HG03060 (cell line): Measurements from ENCODE around the gene BTBD16.

Experiments used
- ATAC-seq: cut with Tn5 transposase; IDR thresholded peaks from one replicate; pipeline ENCODE4 v1.9.1; 2021; ENCODE audit warnings: low read depth, moderate number of reproducible peaks; ENCODE audit not compliant: unreplicated experiment

The BTBD16 gene

DNA sequence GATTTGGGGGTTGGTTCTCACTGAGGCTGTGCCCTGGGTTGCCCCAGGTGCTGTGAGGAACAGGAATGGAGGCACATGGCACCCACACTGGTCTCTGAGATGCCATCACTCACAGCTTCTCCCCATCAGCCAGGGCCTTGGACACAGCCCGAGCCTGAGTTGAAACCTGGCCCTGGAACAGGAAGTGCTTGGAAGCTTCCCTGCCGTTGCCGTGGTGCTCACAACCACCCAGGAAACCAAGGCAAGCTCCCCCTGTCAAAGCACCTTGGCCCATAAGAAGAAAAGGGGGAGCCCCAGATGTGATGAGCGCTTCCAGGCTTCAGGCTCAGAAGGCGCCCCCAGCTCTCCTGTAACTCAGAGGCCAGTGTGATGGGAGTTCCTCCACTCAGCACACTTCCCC is at the start of gene BTBD16:
Gene BTBD16 (plus strand): TSS at position 221 of the 400 bp plus-strand sequence. CDS start 3,786 bp downstream, outside the sequence.
- ATAC-seq, result no peak

DNA sequence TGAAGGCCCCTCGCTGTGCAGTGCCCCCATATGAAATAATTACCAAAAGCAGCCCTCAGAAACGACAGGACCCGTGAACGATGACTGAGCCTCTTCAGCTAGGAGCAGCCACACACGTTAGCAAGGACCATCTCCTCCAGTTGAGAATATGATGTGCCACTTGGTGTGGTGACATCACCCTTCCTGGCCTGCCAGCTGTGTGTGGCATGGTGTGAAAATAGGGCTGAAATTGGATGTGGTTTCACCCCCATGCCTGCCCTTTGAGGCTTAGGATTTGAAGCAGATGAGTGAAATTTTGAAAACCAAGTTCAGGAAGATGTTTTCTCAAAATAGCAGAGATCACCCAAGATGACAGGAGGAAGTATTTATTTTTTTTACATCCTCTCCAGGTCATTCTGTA is 49.1 kb upstream of the BTBD16 start:
- no peak for ATAC-seq

- no peak for ATAC-seq
Observed at GRCh38 chr10:122222638-122223037, 48.5 kb upstream of the BTBD16 start.

- no peak for ATAC-seq
Observed at GRCh38 chr10:122224159-122224558, 46.9 kb upstream of the BTBD16 start.

GRCh38 chr10:122225330-122225729 is 45.8 kb upstream of the BTBD16 start:
- ATAC-seq, result no peak

DNA sequence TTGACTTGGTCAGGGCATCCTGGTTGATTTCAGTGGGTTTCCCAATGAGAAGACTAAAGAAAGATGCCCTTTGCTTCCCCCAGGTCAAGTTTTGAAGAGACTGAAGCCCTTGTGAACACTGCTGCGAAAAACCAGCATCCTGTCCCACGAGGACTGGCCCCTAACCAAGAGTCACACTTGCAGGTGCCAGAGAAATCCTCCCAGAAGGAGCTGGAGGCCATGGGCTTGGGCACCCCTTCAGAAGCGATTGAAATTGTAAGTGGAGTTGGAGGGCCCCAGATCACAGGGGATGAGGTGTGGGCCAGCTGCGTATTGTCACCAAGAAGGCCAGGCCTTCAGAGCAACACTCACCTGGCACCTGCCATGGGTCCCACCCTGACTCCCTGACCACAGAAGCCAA is 43.3 kb upstream of the BTBD16 start:
- ATAC-seq, result no peak

DNA sequence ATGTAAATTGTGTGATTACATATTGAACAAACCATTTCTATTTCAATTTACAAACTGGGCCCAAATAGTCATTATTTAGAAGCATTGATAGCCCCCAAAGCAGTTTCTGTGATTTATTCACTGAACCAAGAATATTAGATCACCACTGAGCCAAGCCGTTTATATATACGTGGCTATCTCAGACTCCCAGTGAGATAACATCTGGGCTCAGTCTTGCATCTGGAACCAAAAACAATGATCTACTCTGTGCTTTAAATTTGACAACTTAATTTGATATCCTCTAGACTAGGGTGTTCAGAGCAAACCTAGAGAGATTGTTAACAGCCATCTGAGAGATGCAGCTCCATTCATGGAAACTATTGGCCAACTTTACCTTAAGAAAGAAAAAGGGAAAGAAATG is 41.4 kb upstream of the BTBD16 start:
- no peak for ATAC-seq

GRCh38 chr10:122230222-122230621 is 40.9 kb upstream of the BTBD16 start:
- ATAC-seq, result no peak

GRCh38 chr10:122232769-122233168 is 38.3 kb upstream of the BTBD16 start:
- no peak for ATAC-seq

DNA sequence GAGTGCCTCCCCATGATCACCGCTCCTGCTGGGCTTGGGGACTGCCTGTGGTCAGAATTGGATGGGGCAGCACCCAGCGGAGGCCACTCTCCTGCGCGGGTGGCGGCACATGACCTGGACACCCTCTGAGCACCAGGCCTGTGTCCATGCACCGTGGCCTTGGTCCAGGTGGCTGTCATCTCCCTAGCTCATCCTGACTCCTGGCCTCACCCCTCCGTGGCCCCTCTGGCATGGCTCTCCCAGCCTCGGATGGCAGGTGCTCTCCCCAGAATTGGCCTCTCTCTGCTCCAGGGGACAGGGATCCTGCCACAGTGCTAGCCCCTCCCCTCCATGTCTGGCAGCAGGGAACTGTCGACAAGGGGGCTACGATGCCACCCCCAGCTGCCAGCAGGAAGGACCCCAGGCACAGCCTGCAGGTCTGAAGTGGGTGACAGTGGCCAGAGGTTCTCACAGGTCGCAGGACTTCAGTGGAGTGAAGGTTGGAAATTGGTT is 37.2 kb upstream of the BTBD16 start:
- no peak for ATAC-seq

DNA sequence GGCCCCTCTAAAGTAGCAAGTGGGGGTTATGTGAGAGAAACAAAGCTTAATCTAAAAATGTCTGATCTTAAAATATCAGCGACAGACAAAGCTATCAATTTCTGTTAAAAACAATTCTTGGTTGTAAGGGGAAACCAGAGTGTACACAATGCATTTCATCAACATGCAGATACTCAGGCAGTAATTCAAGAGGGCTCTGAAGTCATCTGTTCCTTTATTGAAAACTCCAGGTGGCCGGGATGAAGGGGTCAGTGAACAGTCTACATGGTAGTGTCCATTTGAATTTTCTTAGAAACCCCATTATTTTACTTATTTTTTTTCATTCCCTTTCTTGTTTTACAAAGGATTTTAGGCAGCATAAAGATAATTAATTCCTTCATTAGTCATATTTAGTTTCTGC is 36.7 kb upstream of the BTBD16 start:
- ATAC-seq, result no peak

DNA sequence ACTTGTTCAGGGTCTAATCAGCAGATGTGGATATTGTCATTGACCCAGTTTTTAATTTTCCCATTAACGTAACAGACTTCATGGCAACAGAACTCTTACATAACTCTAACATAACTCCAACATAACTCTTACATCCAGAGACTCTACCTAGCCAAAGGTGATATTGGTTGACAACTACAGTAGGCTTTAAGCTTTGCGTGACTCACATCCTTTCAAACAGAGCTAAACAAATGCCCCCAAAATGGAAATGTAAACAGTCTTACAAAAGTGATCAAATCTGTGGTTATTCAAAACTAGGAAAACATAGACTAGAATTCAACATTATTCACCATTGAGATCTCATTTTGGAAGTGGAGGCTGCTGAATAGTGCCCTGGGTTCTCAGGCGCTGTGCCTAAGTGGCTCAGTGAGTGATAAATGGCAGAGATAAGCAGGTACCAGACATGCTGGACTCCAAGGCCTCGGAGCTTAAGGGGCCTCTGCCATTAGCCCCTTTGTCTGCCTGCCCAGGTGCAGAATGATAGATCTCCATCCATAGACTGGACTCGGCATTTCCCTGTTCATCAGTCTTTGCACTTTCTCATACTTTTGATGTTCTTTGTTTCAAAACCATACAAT is 34.3 kb upstream of the BTBD16 start:
- ATAC-seq, result no peak

- ATAC-seq, result no peak
Observed at GRCh38 chr10:122237331-122237990, 33.6 kb upstream of the BTBD16 start.

DNA sequence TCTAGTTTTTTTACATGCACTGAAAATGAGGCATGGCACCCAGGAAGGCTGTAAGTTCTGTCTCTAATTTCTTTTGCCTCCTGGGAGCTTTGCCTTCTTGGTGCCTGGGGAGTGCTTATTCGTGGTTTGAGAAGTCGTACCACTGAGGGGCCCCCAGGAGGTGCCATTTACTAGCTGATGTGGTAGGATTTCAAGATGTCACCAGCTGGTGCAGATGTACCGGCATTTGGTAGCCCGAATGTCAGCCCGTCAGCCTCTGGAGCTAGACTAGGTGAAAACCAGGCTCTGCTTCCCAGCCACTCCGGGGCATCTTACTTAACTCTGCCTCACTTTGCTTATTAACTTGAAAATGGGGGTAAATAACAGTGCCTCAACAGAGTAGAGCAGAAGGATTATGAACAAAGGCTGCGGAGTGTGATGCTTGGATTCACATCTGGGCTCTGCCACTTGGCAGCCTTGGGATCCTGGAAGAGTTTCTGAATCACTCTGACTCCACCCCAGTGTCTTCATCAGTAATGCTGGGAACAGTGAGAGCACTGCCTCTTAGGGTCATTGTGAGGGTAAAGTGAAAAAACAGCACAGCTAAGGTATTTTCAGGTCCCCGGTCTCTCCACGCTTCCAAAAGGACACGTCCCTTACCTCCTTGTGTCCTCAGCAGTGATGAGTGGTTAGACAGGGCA is 31.4 kb upstream of the BTBD16 start:
- ATAC-seq, result no peak

DNA sequence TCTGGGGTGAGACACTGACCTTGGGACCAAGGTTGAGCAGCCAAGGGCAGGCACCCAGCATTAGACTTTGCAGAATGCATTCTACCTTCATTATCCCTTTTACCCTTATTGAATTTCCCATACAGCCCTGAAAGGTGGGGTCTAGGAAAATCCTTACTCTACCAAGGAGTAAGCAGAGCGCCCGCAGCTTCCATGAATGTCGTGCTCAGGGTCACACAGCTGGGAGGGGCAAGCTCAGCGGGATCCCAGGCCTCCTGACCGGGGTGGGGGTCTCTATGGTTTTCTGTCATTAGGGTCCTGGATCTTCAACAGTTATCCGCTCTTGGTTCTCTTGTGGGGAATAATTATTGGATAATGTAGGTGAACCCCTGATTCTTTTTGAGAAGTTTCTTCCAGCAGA is 30.7 kb upstream of the BTBD16 start:
- no peak for ATAC-seq

GRCh38 chr10:122241836-122242235 is 29.3 kb upstream of the BTBD16 start:
- ATAC-seq, result no peak

- no peak for ATAC-seq
Observed at GRCh38 chr10:122243550-122243949, 27.5 kb upstream of the BTBD16 start.

DNA sequence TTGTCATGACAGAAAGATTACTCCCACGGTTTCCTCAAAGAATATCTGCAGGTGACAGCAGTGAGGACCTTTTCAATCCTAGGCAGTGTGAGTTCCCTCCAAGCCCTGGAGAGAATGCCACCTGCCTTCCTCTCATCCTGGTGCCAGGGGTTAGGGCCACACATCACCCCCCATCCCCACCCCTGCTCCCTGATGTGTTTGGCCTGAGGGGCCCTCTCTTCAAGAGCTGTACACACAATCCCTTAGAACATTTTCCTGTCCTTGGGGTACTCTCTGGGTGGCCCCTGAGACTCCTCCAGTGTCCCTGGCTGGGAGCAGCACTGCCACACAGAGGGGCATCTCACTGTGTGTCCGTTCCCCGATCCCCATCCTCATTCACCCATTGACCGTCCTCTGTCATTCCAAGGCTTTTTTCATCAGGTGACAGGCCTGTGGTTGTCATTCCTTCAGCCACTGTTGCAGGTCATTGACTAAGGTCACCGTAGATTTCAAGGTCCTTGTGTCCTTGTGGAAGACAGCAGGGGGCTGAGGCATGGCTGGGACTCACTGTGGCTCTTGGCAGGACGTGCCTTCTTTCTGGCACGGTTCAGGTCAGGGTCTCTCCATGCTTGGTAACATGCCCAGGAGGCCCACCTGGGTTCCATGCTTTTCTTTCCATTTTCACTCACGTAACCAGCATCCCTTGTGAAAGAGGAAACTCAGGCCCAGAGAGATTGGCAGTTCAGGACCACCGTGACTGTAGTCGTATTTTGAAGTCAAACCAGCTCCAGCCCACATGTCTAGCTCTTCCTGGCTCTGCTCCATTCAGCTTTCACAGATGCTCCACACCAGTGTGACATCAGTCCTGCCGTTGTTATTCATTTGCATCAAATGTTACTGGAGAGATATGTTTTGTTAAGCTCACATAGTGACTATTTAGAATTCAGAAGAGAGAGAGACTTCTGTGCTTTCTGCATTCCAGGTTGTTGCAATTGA is 26.8 kb upstream of the BTBD16 start:
- ATAC-seq, result no peak

DNA sequence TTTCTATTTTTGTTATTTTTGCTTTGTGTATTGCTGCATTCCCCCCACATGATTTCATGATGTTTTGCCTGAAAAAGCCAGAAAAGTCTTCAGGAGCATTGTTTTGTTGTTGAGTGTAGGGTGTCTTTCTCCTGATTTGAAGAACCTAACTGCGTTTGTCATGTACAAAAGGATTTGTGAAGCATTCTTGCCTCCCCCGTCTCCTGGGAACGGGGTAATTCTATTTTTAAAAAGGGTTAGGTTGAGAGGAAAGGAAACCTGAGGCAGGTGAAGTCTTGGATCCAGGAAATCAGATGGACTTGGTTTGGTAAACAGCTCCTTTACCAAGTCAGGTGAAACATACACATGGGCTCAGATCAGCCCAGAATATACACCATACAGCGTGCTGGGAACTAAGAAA is 26.0 kb upstream of the BTBD16 start:
- no peak for ATAC-seq

DNA sequence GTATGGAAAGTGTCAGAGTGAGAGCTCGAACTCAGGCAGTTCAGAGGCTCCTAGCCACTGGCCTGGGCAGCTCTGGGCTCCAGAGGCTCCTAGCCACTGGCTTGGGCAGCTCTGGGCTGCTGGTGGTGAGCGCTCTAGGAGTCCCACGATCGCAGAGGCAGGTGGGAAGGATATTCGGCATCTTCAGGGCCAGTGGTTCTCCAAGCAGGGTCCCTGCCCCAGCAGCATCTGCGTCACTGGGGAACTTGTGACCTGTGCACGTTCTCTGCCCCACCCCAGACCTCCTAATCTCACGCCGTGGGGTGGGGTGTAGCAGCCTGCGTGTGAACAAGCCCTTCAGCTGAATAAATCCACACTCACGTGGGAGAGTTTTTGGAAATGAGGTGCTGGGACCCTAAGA is 25.2 kb upstream of the BTBD16 start:
- ATAC-seq, result no peak
